Stimulated activated naive CD4-positive, alpha-beta T cell treated with Interleukin-2 at 50 U/mL for 16 hours (primary cell): Measurements from ENCODE around the gene SBF2.

ENCODE experiments used
- DNase-seq: peaks from one replicate; lab custom pipeline; 2025; lab: John Stamatoyannopoulos, UW

SBF2 gene

GRCh38 chr11:9772218-9772617 lies 521.8 kb downstream of the SBF2 start:
- no peak for DNase-seq

GRCh38 chr11:9771071-9771511 lies 522.9 kb downstream of the SBF2 start:
- no peak for DNase-seq

GRCh38 chr11:9769621-9770020 lies 524.4 kb downstream of the SBF2 start:
- DNase-seq: no peak

- no peak for DNase-seq
Measured at GRCh38 chr11:9765320-9766101, 528.5 kb downstream of the SBF2 start.

GRCh38 chr11:9763301-9763700 lies 530.7 kb downstream of the SBF2 start:
- no peak for DNase-seq

- no peak for DNase-seq
Measured at GRCh38 chr11:9762531-9762930, 531.5 kb downstream of the SBF2 start.

- DNase-seq: no peak
Measured at GRCh38 chr11:9761441-9761945, 532.5 kb downstream of the SBF2 start.

- DNase-seq: no peak
Measured at GRCh38 chr11:9760193-9760575, 533.8 kb downstream of the SBF2 start.

- peak; percentile 97 for DNase-seq
Measured at GRCh38 chr11:9759519-9760192, 534.4 kb downstream of the SBF2 start.

GRCh38 chr11:9758637-9759518 lies 535.1 kb downstream of the SBF2 start:
- DNase-seq: peak; percentile 42

GRCh38 chr11:9757809-9758636 lies 536.0 kb downstream of the SBF2 start:
- peak; percentile 91 for DNase-seq

- DNase-seq: no peak
Measured at GRCh38 chr11:9756878-9757277, 537.1 kb downstream of the SBF2 start.

- DNase-seq: no peak
Measured at GRCh38 chr11:9756461-9756860, 537.6 kb downstream of the SBF2 start.

GRCh38 chr11:9755561-9756185 lies 538.3 kb downstream of the SBF2 start:
- DNase-seq: no peak

GRCh38 chr11:9754010-9754471 lies 540.0 kb downstream of the SBF2 start:
- no peak for DNase-seq

GRCh38 chr11:9753021-9753420 lies 541.0 kb downstream of the SBF2 start:
- no peak for DNase-seq

GRCh38 chr11:9752091-9752490 lies 541.9 kb downstream of the SBF2 start:
- DNase-seq: no peak

GRCh38 chr11:9750551-9750950 lies 543.5 kb downstream of the SBF2 start:
- no peak for DNase-seq

GRCh38 chr11:9748361-9748970 lies 545.6 kb downstream of the SBF2 start:
- DNase-seq: peak; percentile 60

- DNase-seq: no peak
Measured at GRCh38 chr11:9747828-9748227, 546.2 kb downstream of the SBF2 start.
